OCI-LY3 (cell line): ENCODE results near the gene MTCL1.

Experiments
- EZH2phosphoT487 ChIP-seq: fragments of 200-600 bp; shearing (Covaris generic); IDR thresholded peaks from 2 replicates; pipeline ENCODE4 v1.6.1; 2018; ENCODE audit warnings: antibody characterized with exemption, mixed run types, low read depth
- TF ChIP-seq, protein P1 (sequence below): fragments of 200-600, 300-600 bp; sonication (generic); IDR thresholded peaks from 2 replicates; pipeline ENCODE4 v1.5.1; 2014; ENCODE audit warnings: antibody characterized with exemption, low read length, low read depth

DNA sequence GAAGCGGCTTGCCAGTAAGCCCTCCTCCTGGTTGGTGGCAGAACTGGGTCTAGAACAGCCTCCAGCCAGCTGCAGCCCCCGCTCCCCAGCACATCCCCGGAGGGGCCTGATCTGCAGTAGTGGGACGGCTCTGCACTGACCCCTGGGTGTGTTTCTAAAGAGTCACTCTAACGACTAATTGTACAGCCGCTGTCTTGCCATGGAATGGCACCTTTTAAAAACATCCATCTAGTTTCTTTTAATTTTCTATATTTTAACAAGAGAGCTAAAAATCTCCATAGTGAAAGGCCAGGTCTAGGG lies 82.0 kb downstream of the MTCL1 start:
- TF ChIP-seq, protein P1, sequence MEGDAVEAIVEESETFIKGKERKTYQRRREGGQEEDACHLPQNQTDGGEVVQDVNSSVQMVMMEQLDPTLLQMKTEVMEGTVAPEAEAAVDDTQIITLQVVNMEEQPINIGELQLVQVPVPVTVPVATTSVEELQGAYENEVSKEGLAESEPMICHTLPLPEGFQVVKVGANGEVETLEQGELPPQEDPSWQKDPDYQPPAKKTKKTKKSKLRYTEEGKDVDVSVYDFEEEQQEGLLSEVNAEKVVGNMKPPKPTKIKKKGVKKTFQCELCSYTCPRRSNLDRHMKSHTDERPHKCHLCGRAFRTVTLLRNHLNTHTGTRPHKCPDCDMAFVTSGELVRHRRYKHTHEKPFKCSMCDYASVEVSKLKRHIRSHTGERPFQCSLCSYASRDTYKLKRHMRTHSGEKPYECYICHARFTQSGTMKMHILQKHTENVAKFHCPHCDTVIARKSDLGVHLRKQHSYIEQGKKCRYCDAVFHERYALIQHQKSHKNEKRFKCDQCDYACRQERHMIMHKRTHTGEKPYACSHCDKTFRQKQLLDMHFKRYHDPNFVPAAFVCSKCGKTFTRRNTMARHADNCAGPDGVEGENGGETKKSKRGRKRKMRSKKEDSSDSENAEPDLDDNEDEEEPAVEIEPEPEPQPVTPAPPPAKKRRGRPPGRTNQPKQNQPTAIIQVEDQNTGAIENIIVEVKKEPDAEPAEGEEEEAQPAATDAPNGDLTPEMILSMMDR = no peak
- TF ChIP-seq EZH2phosphoT487 = no peak
